PC-3 (cell line): Measurements from ENCODE around the gene CHSY3.

ENCODE experiments used
- CTCF ChIP-seq: fragments of 300-600 bp; sonication (generic); conservative IDR thresholded peaks from 2 replicates; pipeline ENCODE4 v1.5.1; 2017; ENCODE audit warnings: antibody characterized with exemption, low read depth, mild to moderate bottlenecking, low read length
- EZH2 ChIP-seq: fragments of 300-600 bp; sonication (generic); IDR thresholded peaks from one replicate; pipeline ENCODE4 v1.6.1; 2017; ENCODE audit warnings: antibody characterized with exemption, mild to moderate bottlenecking, low read length; ENCODE audit not compliant: unreplicated experiment
- EZH2phosphoT487 ChIP-seq: fragments of 300-600 bp; sonication (generic); IDR thresholded peaks from 2 replicates; pipeline ENCODE4 v1.6.1; 2018; ENCODE audit warnings: mild to moderate bottlenecking, antibody characterized with exemption, low read length, borderline replicate concordance

GRCh38 chr5:130171699-130172098 is 267.4 kb downstream of the CHSY3 start:
- no peak for TF ChIP-seq CTCF
- no peak for TF ChIP-seq EZH2phosphoT487
- TF ChIP-seq EZH2: no peak
